Prostate gland (tissue), 2 donors: ENCODE measurements around the gene RNF180.

Experiments
- POLR2AphosphoS5 ChIP-seq: sonication (generic); formaldehyde crosslinking; IDR thresholded peaks from one replicate; pipeline ENCODE4 v1.6.1; 2017; ENCODE audit warnings: antibody characterized with exemption
- TF ChIP-seq, protein P1 (sequence below), 4 experiments: fragments of 200-600 bp in 2 of 4; fragments of 450-650 bp in 2 of 4; sonication (generic) in 2 of 4; IDR thresholded peaks; 1 replicate in 3 of 4; 2 replicates in 1 of 4; pipeline ENCODE4 v1.5.1; 2016 to 2019; ENCODE audit warnings: antibody characterized with exemption in 4 of 4, mild to moderate bottlenecking in 2 of 4, moderate library complexity in 2 of 4

DNA sequence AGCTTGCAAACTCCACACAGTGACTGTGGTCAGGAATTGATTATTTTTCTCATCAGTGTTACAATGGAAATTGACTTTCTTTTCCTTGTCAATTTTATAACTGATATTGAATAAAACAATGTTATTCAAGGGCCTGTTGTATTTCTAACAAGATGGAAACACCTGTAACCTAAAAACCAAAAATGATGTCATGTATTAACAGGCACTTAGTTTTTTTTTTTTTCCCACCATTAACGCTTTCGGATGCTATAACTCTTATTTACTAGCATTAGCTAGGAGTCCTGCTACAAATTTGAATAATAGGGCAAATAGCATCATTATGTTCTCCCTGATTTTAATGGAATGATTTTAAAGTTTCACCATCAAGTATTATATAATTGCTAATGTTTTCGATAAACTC, 30.3 kb downstream of the RNF180 start:
- TF ChIP-seq POLR2AphosphoS5 = no peak
- TF ChIP-seq, protein P1, sequence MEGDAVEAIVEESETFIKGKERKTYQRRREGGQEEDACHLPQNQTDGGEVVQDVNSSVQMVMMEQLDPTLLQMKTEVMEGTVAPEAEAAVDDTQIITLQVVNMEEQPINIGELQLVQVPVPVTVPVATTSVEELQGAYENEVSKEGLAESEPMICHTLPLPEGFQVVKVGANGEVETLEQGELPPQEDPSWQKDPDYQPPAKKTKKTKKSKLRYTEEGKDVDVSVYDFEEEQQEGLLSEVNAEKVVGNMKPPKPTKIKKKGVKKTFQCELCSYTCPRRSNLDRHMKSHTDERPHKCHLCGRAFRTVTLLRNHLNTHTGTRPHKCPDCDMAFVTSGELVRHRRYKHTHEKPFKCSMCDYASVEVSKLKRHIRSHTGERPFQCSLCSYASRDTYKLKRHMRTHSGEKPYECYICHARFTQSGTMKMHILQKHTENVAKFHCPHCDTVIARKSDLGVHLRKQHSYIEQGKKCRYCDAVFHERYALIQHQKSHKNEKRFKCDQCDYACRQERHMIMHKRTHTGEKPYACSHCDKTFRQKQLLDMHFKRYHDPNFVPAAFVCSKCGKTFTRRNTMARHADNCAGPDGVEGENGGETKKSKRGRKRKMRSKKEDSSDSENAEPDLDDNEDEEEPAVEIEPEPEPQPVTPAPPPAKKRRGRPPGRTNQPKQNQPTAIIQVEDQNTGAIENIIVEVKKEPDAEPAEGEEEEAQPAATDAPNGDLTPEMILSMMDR (IDR thresholded peaks at IDR 0.05) = no peak
